Hepatocyte (in vitro differentiated cells): ENCODE measurements around the gene UHRF1.

Experiments used
- EZH2 ChIP-seq: fragments of 200-600 bp; sonication (generic); IDR thresholded peaks from 2 replicates; pipeline ENCODE4 v1.6.1; 2016; ENCODE audit warnings: antibody characterized with exemption, mild to moderate bottlenecking, borderline replicate concordance
- TF ChIP-seq, protein P1 (sequence below): fragments of 200-600 bp; sonication (generic); IDR thresholded peaks from 2 replicates; pipeline ENCODE4 v1.5.1; 2016; ENCODE audit warnings: antibody characterized with exemption, mild to moderate bottlenecking; ENCODE audit not compliant: poor library complexity

DNA sequence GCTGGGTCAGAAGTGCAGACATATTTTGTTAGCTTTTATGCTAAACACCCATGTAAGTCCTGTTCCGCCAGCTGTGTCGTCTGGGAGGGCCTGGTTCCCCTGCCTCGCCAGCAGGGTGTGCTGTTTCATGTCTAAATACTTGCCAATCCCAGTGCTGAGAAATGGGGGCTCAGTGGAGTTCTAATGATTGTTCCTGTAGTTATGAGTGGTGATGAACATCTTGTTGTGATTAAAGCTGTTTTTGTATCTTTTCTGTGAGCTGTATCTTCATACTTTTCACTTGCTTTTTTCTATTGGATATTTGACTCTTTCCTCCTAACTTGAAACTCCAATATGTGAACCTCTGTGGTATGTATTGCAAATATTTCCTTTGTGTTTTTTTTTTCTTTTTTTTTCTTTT, 92.3 kb downstream of the UHRF1 start:
- TF ChIP-seq EZH2 = no peak
- TF ChIP-seq, protein P1, sequence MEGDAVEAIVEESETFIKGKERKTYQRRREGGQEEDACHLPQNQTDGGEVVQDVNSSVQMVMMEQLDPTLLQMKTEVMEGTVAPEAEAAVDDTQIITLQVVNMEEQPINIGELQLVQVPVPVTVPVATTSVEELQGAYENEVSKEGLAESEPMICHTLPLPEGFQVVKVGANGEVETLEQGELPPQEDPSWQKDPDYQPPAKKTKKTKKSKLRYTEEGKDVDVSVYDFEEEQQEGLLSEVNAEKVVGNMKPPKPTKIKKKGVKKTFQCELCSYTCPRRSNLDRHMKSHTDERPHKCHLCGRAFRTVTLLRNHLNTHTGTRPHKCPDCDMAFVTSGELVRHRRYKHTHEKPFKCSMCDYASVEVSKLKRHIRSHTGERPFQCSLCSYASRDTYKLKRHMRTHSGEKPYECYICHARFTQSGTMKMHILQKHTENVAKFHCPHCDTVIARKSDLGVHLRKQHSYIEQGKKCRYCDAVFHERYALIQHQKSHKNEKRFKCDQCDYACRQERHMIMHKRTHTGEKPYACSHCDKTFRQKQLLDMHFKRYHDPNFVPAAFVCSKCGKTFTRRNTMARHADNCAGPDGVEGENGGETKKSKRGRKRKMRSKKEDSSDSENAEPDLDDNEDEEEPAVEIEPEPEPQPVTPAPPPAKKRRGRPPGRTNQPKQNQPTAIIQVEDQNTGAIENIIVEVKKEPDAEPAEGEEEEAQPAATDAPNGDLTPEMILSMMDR = peak; percentile 49
